Left ventricle myocardium superior (tissue), 1 donor: ENCODE measurements around the gene SPRY2. TPM values are rescaled to one million over a fixed set of nuclear protein-coding genes. Genes with fewer than 3 reads are reported as not detected.
A peak's percentile ranks its signal among the peaks of the same experiment; 100 is the strongest.

ENCODE experiments used
- ATAC-seq: fragments of 200-7000 bp; cut with Tn5 transposase; one replicate; pipeline ENCODE4 v1.9.1; 2020; ENCODE audit warnings: mild to moderate bottlenecking, moderate library complexity
- DNase-seq: peaks from one replicate; pipeline ENCODE4 v3.0.0-alpha.2; 2020
- intact Hi-C: fragments of 100-400 bp; cut with micrococcal nuclease; formaldehyde crosslinking; loops from one replicate; pipeline ENCODE4 v1.11.0; 2022
- total RNA-seq: library from RNA; stranded (reverse); fragmentation: NEBNext Ultra II Directional; extraction: Animal tissue kit (Norgen Biotek cat#: 25700); gene quantifications from one replicate; pipeline ENCODE4 v1.2.1, GENCODE V29; 2021
- donor health status: DM: no; HTN: yes; CAD: no; lungs with severe emphysema.

Gene SPRY2
- total RNA-seq, 1 donor from 2014 or later, result 37.6 TPM

DNA sequence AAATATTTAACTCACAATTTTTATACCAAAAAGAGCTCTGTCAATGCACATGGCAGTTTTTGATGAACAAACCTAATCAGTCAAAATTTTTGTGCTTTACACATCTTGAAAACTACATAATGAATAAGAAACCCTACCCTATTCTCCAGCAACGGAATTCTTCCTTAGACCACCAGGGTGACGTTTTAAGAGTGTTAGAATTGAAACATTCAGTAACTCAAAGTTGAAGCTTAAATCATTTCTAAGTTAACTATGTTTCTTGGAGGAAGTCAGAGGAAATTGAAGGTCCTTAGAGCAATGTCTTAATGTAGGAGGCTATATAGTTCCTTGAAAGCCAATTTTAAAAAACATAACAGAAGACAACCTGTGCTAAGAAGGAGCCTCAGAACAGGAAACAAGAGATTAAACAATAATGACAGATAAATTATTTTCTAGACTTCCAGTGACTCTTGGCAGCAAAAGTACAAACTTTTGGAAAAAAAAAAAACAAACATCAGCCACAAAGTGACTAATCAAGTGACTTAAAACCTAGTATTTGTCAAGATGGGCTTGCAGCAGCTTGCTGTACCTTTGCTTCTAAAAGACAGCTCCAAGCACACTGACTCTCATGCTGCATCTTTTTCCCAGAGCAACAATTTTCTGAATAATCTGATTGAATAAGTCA, 6.2 kb downstream of the SPRY2 start:
- DNase-seq (no peak), ATAC-seq (no peak)
- intact Hi-C loops, result loop anchor here (5.0 to 10.0 kb wide), 2 partner anchors 202 to 660 kb away; no protein-coding TSS in a partner anchor

DNA sequence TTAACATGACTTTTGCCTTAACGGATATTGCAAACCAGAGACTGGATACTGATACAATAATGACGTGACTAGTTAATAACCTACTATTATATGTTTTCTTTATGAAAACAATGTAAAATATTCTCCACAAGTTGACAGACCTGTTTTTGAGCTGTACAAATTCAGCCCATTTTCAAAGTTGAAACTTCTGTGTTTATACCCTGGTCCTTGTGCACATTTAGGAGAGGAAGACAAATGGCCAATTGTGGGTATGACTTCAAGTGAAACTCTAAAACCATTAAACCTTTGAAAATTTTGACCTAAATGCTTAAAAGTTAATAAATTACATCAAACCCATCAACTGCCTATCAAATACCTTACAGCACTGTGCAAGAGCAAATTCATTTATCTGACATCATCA, 8.9 kb downstream of the SPRY2 start:
- intact Hi-C loops, result loop anchor here (10.0 kb wide), 1 partner anchor 657 kb away; no protein-coding TSS in a partner anchor
- DNase-seq (no peak), ATAC-seq (no peak)

DNA sequence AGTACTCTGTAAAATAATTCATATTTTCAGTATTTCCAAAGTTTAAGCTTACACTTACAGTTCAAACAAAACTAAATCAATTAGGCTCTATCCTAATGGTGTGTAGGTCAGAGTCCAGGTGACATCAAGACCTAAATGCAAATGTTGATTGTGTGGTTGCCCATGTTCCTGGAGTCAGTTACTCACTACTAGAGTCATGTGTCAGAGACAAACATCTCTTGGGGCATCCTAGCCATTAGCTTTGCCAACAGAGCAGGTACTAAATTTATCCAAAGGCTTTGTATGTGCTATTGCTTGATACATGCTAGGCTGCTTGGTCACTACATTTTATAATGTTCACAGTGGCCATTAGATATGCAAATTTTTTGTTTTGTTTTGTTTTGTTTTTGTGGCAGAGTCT, 11.7 kb downstream of the SPRY2 start:
- intact Hi-C loops, result no loop called here
- DNase-seq (no peak), ATAC-seq (peak; percentile 65)

DNA sequence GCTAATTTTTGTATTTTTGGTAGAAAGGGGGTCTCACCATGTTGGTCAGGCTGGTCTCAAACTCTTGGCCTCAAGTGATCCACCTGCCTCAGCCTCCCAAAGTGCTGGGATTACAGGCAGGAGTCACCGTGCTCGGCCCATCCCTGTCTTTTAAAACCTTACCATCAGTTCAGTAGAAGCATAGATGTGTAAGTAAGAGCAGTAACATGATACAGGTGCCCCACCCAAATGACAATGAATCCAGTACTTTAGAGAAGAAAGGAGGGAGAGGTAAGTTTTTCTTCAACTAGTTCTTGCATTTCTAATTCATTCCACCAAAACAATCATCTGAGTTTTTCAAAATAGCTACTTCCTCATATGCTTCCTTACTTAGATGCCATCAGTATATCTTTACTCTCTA, 21.9 kb downstream of the SPRY2 start:
- intact Hi-C loops, result no loop called here
- no peak for DNase-seq
- ATAC-seq, result no peak

DNA sequence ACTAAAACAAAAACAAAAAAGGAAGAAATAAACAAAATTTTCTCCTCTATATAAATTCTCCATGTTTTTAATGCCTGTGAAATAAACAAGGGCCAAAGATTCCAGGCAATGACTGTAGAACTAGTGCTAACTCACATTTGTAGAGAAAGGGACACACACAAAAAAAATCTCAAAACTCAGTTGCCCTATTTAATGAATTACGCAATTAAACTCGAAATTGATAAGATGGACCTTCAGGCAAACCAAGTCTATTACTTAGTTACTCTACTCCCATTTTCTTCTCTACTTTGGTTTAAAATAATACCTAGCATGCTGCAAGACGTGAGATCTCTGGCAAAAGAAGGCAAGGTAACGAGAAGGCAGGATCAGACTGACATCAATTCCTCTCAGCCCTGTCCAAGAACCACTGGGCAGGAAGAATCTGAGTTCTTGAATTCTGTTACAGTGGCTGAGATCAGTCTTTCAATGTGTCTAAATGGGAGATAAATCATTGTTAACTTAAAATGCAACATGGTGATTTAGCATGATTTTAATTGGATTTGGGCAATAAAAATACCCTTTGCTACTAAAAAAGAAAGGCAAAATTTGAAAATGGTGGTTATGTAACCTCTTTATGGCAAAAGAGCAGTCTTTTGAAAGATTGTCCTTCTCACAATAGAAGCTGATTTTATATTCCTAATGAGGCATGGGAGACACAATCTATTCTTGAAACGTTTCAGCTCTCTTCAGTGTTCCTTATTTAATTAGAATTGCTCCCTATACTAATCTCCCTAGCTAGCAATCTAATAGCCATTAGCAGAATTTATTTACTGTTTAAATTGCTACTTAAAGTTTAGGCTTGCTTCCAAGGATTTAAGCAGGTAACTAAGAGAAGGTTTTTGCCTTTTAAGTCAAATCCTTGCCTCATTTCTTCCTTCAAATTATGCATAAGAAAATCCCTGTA, 25.9 kb downstream of the SPRY2 start:
- ATAC-seq (no peak), DNase-seq (no peak)
- intact Hi-C loops, result no loop called here

DNA sequence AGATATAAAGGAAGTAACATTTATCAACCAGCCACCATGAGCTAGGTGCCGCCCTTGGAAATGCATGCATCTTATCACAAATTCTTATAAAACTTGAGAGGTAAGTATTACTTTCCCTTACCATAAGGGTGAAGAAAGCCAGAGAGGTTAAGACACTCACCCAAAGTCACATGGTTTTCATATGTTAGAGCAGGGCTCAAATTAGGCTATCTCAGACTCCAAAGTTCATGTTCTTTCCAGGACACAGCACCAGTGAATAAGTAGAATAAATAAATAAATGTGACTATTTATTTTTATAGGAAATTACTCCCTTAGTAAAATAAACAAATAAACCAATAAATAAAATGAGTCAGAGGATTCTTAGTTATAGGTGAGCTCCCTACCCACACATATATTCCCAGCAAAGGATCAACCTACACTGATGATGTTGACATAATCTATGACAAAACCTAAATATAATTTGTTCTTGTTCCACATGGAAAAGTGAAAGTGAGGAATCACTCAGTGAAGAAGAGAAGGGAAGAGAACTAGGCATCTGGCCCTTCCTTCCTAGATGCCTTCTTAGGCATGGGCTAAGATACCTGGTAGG, 27.2 kb downstream of the SPRY2 start:
- no peak for DNase-seq
- intact Hi-C loops, result no loop called here
- no peak for ATAC-seq

DNA sequence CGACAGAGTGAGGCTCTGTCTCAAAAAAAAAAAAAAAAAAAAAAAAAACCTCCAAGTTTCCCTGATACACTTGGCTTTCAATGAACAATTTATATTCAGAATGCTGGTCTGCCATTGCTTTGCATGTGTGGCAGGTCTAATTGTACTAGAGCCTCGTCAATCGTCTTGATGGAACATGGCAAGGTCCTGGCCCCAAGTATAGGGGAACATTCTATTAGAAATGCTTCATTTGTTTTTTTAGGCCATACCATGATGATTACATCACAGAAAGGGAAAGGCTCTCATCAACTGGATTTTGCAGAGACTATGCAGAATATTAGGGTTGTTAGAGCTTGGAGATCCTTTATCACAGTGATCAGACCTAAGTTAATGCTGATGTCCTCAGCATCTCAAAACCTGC, 28.0 kb downstream of the SPRY2 start:
- DNase-seq (no peak), ATAC-seq (no peak)
- intact Hi-C loops, result no loop called here

DNA sequence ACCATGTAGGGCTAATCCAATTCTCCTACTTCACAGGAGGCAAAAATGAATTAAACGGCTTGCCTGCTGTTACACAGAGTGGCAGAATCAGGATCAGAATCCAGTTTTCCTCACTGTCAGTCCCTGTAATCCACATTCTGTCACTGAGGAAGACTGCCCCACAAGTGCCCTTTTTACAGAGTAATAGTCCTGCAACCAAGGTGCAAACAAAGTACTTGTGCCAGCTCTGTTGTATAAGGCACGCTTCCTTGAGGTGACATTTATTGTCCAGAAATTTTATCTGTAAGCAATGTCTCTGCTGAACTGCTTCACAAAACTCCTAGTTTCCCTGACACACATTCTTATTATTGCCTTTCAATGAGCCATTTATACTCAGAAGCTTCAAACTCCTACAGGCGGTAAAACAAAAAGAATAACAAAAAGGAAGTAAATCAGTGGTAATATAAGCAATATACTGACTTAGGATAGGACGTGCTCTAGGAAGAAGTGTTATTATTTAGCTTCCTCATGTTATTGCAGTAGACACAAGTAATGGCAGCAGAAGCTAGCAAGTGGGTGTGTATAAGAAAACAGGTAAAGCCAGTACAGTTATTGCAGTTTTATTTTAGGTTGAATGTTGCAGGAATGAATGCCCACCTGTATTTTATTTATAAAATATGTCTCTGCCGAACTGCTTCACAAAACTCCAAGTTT, 28.8 kb downstream of the SPRY2 start:
- DNase-seq, result no peak
- intact Hi-C loops, result no loop called here
- ATAC-seq, result no peak

DNA sequence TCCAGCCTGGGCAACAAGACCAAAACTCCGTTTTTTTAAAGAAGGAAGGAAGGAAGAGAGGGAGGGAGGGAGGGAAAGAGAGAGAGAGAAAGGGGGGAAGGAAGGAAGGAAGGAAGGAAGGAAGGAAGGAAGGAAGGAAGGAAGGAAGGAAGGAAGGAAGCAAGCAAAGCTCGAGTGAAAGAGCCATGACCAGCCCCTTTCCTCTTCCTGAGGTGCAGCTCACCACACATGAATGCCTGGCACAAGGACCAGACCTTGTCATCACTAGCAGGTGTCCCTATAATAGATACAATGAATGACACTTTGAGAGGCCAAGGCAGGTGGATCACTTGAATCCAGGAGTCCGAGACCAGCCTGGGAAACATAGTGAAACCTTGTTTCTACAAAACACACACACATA, 31.0 kb downstream of the SPRY2 start:
- intact Hi-C loops, result no loop called here
- ATAC-seq (peak; percentile 85), DNase-seq (no peak)

DNA sequence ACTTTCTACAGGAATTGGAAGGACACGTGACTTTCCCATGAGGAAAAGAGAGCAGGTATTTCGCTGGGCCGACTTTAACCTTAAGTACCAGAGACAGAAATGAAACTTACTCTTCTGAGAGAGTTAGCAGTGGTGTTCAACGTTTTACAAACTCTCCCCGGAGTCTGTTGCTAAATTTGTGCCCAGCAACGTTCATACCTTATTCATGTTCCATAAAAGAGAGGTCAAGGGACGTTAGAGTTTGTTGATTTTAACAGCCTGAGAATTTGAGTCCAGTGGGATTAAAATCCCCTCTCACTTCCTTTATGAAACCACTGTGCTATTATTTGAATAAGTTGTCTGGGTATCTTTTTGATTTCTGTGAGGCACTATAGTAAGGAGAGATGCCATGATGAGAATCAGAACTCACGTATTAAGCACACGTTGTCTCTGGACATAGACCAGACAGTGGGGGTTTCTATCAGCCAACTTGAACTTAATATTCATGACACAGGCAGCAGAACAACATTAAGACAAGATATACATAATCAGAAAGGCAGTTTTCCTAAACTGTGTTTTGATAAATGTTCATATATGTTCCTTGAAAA, 33.4 kb downstream of the SPRY2 start:
- DNase-seq (no peak), ATAC-seq (no peak)
- intact Hi-C loops, result no loop called here

DNA sequence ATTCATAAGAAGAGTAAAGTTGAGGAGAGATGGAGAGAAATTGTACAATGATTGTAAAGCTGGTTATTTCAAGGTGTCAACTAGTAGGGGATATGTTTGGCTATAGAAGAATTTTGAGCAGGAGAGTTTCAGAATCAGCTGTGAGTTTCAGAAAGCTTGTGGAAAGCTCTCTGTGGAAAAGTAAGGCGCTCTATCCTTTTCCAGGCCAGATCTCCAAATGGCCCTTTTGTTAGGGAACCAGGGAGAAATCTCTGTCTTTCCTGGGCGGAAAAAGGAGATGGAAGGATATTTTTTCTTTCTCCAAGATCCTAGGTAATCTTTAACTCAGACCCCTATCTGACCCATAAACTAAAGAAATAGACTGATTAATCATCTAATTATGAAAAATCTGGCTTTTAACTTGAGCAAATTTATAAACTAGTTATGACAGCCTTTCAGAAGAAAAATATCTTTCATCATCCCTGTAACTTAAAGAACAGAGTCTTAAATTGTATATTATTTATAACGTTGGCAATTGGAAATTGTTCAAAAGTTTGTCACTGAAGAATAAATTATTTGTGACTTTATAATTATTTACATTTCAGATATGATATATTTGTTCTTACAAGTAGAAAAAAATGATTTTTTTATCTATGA, 34.5 kb downstream of the SPRY2 start:
- DNase-seq (no peak), ATAC-seq (no peak)
- intact Hi-C loops, result no loop called here

DNA sequence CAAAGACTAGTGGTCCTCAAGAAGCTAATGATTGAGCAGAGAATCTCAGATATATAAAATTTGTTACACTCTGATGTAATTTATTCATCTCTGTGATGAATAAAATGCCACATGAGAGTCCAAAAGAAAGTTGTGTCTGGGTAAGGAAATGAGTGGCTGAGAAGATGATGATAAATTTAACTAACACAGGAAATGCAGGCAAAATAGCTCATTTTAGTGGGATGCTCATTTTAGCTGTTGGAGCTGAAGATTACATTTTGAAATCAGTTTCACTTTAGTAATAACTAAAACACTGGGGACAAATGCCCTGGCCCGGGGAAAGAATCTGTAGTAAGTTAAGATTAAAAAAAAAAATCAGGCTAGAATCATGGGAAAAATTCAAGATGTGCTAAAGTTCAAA, 35.2 kb downstream of the SPRY2 start:
- ATAC-seq (no peak), DNase-seq (no peak)
- intact Hi-C loops, result no loop called here

DNA sequence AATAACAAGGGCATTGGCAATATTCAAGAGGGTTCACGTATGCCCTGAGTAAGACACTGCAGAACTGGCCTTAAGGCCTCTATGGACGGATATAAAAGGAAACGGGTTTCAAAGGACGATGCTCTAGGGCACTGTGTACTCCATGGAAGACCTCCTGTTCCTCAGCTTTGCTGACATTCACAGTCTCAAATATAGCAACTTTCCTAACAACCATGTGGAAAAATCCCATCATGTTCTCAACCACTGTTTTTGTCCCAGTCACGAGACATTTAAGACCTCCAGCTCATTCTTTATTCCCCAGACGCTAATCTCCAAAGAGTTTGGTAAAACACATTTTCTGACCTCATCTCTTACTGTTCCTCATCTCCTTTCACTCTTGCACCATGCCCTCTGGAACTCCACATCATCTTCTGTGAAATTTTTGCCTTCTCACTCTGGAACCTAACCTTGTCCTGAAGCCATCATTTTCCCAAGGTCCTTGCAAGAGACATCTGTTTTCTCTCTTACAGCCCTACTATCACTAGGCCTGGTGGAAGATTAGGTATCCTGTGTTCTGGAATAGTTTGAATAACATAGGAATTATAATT, 37.6 kb downstream of the SPRY2 start:
- ATAC-seq, result peak; percentile 75
- intact Hi-C loops, result no loop called here
- no peak for DNase-seq

DNA sequence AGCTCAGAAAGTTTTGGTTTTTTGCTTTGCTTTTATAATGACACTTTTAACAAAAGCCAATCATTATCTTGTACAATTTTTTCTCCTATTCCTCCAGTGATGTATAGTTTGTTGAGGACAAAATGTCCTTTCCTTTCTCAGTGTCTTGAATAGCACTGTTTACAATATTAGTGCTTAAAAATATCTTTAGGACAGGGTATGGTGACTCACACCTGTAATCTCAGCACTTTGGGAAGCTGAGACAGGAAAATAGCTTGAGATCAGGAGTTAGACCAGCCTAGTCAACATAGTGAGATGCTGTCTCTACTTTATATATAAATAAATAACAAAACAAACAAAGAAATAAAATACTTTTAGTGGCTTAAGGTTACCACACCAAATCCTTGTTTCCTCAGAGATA, 41.9 kb downstream of the SPRY2 start:
- intact Hi-C loops, result no loop called here
- ATAC-seq, result no peak
- DNase-seq, result no peak

DNA sequence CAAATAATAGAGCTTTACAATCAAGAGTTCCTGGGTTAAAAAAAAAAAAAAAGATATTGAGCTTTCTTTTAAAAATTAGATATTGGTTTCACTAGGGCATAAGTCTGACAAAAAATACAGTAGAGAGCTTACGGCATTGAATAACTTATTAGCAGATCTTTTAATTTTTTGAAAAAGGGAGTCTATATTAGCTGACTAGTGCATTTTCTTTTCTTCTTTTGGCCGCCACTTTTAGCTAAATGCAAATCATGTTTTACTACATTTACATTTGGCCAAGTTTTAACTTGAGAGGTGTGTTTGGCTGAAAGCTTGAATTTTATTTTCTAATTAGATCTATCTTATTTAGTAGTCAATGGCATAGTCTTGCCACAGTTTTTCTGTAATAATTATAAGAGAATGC, 43.4 kb downstream of the SPRY2 start:
- no peak for DNase-seq
- no peak for ATAC-seq

DNA sequence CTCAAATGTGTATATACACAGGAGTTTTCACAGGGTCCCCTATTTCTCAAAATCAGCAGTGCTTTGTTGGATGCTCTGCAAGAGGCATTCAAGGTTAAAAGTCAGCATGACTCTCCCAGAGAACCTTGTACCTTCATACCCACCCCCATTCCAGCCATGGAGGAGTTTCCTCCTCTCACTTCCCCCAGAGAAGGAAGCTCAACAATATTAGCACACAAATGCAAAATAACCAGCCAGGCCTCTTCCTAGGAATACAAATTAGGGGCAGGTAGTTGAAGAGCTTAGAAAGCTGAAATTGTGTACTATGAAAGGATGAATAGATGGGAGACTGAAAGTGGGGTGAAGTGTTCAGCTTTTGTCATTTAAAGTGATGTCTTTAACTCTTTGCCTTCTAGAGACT, 43.8 kb downstream of the SPRY2 start:
- intact Hi-C loops, result no loop called here
- ATAC-seq (no peak), DNase-seq (no peak)

More for the DNA sequence above, 43.4 kb downstream of the SPRY2 start:
- intact Hi-C loops, result no loop called here

DNA sequence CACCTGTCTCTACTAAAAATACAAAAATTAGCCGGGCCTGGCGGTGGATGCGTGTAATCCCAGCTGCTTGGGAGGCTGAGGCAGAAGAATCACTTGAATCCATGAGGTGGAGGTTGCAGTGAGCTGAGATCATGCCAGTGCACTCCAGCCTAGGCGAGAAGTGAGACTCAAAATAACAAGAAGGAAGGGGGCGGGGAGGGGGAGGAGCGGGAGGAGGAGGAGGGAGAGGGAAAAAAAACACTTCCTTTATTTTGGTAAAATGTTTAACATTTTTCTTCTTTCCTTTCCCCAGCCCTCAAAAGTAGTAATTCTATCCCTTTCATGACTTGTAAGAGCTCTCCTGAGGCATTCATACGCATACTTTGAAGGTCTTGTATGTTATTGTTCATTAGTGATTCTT, 44.3 kb downstream of the SPRY2 start:
- ATAC-seq (no peak), DNase-seq (no peak)
- intact Hi-C loops, result no loop called here

DNA sequence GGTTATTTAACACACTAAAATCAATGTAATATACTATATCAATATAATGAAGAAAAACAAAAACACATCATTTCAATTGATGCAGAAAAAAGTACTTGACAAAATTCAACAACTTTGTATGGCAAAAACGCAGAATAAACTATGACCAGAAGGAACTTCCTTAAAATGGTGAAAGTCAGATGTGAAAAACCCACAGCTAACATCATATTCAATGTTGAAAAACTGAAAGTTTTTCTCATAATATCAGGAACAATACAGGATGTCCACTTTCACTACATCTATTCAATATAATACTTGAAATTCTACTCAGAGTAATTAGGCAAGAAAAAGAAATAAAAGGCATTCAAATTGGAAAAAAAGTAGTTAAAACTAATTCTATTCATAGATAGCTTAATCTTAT, 50.3 kb downstream of the SPRY2 start:
- no peak for ATAC-seq
- intact Hi-C loops, result no loop called here
- no peak for DNase-seq
